ENCODE data around the gene RBM38.

The RBM38 gene

GRCh38 chr20:57437672-57438330 is 46.6 kb downstream of the RBM38 start:
- DNase-seq: peak; percentile 31

DNA sequence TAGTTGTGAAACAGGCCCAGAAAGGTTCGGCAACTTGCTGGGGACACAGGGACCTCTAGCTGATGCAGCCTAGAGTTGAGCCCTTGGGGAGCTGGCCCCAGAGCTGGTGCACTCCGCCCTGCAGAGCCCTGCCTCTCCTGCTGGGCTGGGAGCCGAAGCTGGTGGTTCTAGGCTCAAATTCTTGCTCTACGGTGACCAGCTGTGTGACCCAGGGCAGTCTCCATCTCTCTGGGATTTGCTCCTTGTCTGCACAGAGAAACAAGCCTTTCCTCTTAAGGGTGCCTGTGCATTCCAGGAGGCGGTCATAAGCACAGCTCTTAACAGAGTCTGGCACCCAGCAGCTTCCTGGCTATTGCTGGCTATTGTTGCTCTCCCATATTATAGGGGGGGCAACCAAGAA is 47.4 kb downstream of the RBM38 start:
- peak; percentile 46 for DNase-seq

DNA sequence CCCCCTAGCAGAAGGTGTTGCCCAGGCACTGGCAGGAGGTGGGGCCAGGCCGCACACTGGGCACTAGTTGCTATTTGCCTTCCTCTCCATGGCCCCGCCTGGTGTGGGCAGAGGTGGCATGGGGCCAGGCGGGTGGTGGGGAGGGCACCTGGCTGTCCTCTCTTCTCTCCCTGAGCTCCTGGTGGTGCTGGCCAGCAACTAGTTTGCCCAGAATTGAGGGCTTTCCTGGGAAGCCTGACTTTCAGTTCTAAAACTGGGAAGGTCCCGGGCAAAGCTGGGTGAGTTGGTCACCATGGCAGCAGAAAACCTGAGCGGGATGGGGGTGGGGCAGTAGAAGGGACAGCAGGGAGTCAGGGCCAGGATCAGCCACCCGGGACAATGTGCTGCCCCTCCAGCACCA is 48.2 kb downstream of the RBM38 start:
- DNase-seq: peak; percentile 78

DNA sequence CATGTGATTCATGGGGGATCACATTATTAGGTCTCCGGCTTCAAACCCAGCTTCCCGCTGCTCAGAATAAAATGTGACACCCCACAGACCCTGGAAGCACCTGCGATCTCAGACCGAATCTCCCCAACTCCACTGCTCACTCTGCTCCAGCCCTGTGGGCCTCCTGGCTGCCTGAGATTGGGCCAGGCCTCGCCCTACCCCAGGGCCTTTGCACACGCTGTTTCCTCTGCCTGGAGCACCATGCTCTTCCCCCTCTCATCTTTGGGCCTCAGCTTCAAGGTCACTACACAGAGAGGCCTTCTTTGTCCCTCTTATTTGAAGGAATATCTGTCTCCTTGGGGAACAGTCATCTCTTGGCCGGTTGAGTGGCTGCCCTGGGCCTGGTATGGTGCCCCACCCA is 48.8 kb downstream of the RBM38 start:
- no peak for DNase-seq

GRCh38 chr20:57440678-57441509 is 49.7 kb downstream of the RBM38 start:
- no peak for DNase-seq

GRCh38 chr20:57441510-57442154 is 50.4 kb downstream of the RBM38 start:
- no peak for DNase-seq

DNA sequence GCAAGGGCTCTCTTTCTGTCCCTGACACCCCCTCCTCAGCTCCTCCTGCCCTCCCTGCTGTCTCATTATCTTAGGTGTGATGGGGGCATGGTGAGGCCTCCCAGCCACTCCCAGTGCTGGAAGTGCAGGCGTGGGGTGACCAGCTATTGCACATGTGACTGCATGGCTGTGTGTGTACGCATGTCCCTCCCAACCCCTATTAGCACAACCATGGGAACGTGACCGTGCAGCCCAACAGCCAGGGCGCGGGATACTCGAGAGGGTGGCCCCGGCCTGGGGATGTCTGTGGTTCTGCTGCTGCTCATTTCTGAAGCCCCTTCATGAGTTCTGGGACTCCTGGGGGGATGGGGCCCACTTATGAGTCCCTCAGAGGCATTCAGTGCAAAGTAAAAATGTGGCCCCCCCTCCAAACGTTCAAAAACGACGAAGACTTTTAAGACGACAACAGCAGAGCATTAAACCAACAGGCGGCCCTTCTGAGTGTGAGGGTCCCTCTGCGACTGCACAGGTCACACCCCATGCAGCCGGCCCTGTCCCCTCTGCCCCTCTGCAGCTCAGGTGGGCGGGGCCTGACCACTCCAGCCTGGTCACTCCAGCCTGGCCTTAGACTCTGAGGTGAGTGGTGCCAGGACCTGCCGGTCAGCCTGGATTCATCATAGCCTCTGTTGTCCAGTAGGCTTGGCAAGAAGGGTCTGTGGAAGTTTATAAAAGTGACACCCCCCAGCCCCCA is 51.1 kb downstream of the RBM38 start:
- DNase-seq: no peak

- DNase-seq: no peak
Observed at GRCh38 chr20:57442888-57443239, 51.7 kb downstream of the RBM38 start.

DNA sequence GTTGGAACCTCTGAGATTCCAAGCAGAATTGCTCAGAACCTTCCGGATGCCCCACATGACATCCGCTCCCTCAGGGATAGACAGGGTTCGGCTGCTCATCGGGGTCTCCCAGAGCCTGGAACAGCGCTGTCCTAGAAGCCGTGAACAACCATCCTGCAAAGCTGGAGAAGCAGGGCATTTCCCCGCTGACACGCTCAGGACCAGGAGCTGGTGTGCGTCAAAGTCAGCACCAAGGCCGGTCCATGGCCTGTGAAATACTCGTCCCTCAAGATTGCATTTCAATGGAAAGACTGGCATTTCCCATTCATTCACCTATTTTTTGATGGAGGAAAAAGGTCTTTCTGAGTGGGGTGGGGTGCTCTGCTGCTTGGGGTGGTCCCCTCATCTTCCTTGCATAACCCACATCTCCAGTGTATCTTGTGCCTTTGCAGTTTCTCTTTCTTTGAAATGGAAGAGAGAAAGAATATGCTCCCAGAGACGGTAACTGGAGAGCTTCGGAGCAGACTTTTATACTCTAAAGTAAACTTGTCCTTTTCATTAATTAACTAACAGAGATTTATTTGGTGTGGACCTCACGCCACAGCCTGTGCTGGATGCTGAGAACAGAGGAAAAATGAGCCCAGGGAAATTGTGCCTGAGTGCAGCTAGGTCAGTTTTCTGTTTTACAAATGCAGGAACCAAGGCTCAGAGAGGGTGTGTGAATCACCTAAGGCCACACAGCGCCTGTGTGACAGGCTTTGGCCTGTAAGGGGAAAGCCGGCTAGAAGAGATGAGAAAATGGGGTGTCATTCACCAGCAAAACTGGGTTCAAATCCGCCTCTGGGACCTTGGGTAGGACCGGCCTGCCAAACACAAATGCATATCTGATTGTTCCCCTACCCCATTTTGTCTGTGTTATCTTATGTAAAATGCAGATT is 52.4 kb downstream of the RBM38 start:
- no peak for DNase-seq

- DNase-seq: no peak
Observed at GRCh38 chr20:57444394-57445048, 53.3 kb downstream of the RBM38 start.

GRCh38 chr20:57445298-57445697 is 54.1 kb downstream of the RBM38 start:
- DNase-seq: no peak

DNA sequence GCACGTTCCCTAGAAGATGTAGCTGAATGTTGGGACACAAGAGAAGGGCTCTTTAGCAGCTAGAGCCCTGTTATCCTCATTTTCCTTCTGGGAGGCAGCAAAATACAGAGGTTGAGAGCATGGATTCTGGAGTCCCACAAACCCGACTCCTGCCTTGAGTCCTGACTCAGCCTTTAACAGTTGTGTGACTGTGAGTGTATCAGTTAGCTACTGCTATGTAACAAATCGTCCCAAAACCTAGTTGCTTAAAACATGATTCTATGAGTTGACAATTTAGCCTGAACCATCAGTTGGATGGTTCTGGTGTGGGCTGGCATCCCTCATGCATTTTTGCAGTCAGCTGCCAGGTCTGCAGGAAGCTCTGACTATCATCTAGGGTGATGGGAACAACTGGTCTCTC is 54.6 kb downstream of the RBM38 start:
- no peak for DNase-seq

- DNase-seq: no peak
Observed at GRCh38 chr20:57448764-57449354, 57.7 kb downstream of the RBM38 start.

- no peak for DNase-seq
Observed at GRCh38 chr20:57449398-57450354, 58.5 kb downstream of the RBM38 start.

- DNase-seq: no peak
Observed at GRCh38 chr20:57450419-57450818, 59.2 kb downstream of the RBM38 start.

DNA sequence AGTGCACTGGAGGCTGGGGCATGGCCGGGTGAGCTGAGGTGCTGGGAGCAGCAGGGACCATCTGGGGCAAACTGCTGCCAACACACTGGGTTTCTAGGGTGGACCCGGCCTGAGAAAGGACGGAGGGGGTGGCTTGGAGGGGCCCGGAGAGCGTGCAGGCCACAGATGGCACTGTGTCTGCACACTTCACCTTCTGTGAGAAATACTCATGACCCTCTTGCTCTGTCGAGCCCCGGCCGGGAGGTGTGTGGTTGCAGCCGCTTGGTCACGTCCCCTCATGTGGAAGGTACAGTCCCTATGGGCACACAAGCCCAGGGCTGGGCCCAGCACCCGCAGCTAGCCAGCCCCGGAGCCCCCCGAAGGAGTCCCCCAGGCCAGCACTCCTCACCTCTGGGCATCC is 59.7 kb downstream of the RBM38 start:
- DNase-seq: no peak

GRCh38 chr20:57451431-57451794 is 60.2 kb downstream of the RBM38 start:
- no peak for DNase-seq

DNA sequence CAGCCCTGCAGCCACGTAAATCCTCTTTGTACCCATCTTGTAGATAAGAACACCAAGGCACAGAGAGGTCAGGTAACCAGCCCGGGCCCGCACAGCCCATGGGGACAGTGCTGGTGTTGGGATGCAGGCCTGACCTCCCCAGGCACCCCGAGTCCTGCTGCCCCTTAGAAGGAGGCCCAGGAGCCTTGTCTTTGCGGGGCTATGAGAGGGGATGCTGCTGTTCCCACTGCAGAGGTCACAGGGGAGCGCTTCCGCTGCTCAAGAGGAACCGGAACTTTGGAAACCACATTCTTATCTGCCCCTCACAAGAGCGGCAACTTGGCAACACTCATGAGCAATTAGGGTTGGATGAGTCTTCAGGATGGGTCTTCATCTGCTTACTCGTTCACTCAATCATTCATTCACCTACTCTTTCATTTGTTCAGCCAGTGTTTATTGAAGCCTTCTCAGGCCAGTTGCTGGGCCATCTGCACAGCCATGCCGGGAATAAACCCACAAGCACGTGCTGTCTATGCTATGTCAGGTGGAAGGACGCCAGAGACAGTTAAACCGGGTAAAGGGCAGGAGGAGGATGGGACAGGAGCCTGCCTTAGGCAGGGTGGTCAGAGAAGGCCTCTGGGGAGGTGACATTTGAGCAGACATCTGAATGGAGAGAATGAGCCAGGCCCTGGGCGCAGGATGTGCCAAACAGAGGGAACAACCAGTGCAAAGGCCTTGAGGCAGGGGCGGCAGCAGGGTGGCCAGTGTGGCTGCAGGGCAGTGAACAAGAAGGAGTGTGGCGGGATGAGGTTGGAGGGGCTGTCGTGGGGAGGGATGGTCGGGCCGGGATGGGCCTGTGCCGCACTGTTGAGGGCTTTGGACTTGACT is 60.8 kb downstream of the RBM38 start:
- DNase-seq: no peak

- DNase-seq: no peak
Observed at GRCh38 chr20:57455386-57455785, 64.2 kb downstream of the RBM38 start.
